ENCODE data around the gene NLRP12.

DNA sequence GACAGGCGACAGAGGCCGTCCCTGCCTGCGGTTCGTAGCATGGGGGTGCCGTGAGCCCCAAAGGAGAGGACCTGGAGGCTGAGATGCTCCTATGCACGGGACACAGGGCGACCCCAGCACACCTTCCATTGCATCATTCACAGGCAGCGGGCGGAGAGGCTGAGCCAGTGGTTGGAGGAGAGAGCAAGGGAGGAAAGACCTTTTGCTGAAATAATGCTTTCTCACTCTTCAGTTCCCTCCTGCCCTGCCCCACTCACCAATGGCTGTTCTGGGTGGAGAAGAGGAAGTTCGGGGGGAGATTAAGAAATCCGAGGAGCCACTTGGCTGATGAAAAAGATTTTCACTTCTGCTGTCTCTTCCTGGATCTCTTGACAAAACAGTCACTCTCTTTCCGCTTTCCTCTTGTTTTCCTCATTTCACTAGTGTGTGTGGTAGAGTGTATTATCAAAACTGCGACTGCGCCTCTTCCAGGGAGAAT lies at the start of gene NLRP12:
- TF ChIP-seq, protein P1, sequence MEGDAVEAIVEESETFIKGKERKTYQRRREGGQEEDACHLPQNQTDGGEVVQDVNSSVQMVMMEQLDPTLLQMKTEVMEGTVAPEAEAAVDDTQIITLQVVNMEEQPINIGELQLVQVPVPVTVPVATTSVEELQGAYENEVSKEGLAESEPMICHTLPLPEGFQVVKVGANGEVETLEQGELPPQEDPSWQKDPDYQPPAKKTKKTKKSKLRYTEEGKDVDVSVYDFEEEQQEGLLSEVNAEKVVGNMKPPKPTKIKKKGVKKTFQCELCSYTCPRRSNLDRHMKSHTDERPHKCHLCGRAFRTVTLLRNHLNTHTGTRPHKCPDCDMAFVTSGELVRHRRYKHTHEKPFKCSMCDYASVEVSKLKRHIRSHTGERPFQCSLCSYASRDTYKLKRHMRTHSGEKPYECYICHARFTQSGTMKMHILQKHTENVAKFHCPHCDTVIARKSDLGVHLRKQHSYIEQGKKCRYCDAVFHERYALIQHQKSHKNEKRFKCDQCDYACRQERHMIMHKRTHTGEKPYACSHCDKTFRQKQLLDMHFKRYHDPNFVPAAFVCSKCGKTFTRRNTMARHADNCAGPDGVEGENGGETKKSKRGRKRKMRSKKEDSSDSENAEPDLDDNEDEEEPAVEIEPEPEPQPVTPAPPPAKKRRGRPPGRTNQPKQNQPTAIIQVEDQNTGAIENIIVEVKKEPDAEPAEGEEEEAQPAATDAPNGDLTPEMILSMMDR (IDR thresholded peaks at IDR 0.05) = no peak
- no peak for TF ChIP-seq POLR2A (IDR thresholded peaks at IDR 0.05)

Measured in lower leg skin (tissue), 3 donors.